PC-3 (cell line): ENCODE results near the gene IL16. TPM values are rescaled to one million over a fixed set of nuclear protein-coding genes. Genes with fewer than 3 reads are reported as not detected.

Source experiments
- ATAC-seq: fragments of 200-7000 bp; cut with Tn5 transposase; 2 replicates; pipeline ENCODE4 v1.9.1; 2020; ENCODE audit warnings: mild to moderate bottlenecking, moderate library complexity
- BruUV-seq: library from RNA; stranded (reverse); fragments of 400-500 nt; replicated peaks from 2 replicates; lab custom pipeline; 2021; lab: Mats Ljungman, UMichigan
- CTCF ChIA-PET: fragments of 300-600 bp; sonication (Branson Sonifier 250); formaldehyde crosslinking; loops from one replicate; lab custom pipeline; 2022; ENCODE audit warnings: antibody characterized with exemption; lab: Charles Lee
- POLR2A ChIA-PET: fragments of 300-600 bp; sonication (Branson Sonifier 250); formaldehyde crosslinking; loops from one replicate; lab custom pipeline; 2022; ENCODE audit warnings: antibody characterized with exemption; ENCODE audit not compliant: unreplicated experiment; lab: Charles Lee
- DNase-seq: peaks from one replicate; pipeline ENCODE4 v3.0.0-alpha.2; 2015
- H2AFZ ChIP-seq: fragments of 300-600 bp; sonication (generic); 2 replicates; pipeline ENCODE4 v1.6.0; 2016; ENCODE audit warnings: antibody characterized with exemption, low read length
- H3F3A ChIP-seq: fragments of 300-600 bp; sonication (generic); one replicate; pipeline ENCODE4 v1.6.0; 2017; ENCODE audit warnings: antibody characterized with exemption, low read length, control low read depth, mild to moderate bottlenecking; ENCODE audit not compliant: unreplicated experiment
- H3K27ac ChIP-seq: fragments of 300-600 bp; sonication (generic); 2 replicates; pipeline ENCODE4 v1.5.1; 2016; ENCODE audit warnings: mild to moderate bottlenecking, low read length
- H3K27me3 ChIP-seq: fragments of 300-600 bp; sonication (generic); 2 replicates; pipeline ENCODE4 v1.6.1; 2016; ENCODE audit warnings: low read length, mixed read lengths
- H3K36me3 ChIP-seq: fragments of 300-600 bp; sonication (generic); 2 replicates; pipeline ENCODE4 v1.6.1; 2016; ENCODE audit warnings: low read depth, mixed run types, low read length, mixed read lengths
- H3K4me1 ChIP-seq: fragments of 300-600 bp; sonication (generic); 2 replicates; pipeline ENCODE4 v1.5.1; 2016; ENCODE audit warnings: low read length; ENCODE audit not compliant: insufficient read depth
- H3K4me2 ChIP-seq: fragments of 300-600 bp; sonication (generic); 2 replicates; pipeline ENCODE4 v1.6.0; 2016; ENCODE audit warnings: low read length
- H3K4me3 ChIP-seq: fragments of 300-600 bp; sonication (generic); 2 replicates; pipeline ENCODE4 v1.5.1; 2016; ENCODE audit warnings: mild to moderate bottlenecking, low read length, mixed read lengths
- H3K79me2 ChIP-seq: fragments of 300-600 bp; sonication (generic); 2 replicates; pipeline ENCODE4 v1.6.1; 2017; ENCODE audit warnings: low read length, mixed read lengths
- H3K9ac ChIP-seq: fragments of 300-600 bp; sonication (generic); 2 replicates; pipeline ENCODE4 v1.6.0; 2016; ENCODE audit warnings: mild to moderate bottlenecking, low read length
- H3K9me2 ChIP-seq: fragments of 300-600 bp; sonication (generic); replicated peaks from 2 replicates; pipeline ENCODE4 v1.6.1; 2016; ENCODE audit warnings: mixed run types, low read length, mixed read lengths
- H3K9me3 ChIP-seq: fragments of 300-600 bp; sonication (generic); 2 replicates; pipeline ENCODE4 v1.6.1; 2016; ENCODE audit warnings: low read length, mixed read lengths
- H4K20me1 ChIP-seq: fragments of 300-600 bp; sonication (generic); 2 replicates; pipeline ENCODE4 v1.6.1; 2016; ENCODE audit warnings: low read length, mixed read lengths
- EZH2 ChIP-seq: fragments of 300-600 bp; sonication (generic); IDR thresholded peaks from one replicate; pipeline ENCODE4 v1.6.1; 2017; ENCODE audit warnings: antibody characterized with exemption, mild to moderate bottlenecking, low read length; ENCODE audit not compliant: unreplicated experiment
- EZH2phosphoT487 ChIP-seq: fragments of 300-600 bp; sonication (generic); IDR thresholded peaks from 2 replicates; pipeline ENCODE4 v1.6.1; 2018; ENCODE audit warnings: mild to moderate bottlenecking, antibody characterized with exemption, low read length, borderline replicate concordance
- intact Hi-C: fragments of 100-400 bp; cut with micrococcal nuclease; formaldehyde crosslinking; loops from 2 replicates; pipeline ENCODE4 v1.9.0; 2023
- total RNA-seq: library from RNA; depleted of rRNA; stranded (reverse); fragments of >200 nt; gene quantifications from 2 replicates; pipeline ENCODE4 v1.2.3, GENCODE V29; 2014
- TF ChIP-seq, protein P1 (sequence below): fragments of 300-600 bp; sonication (generic); conservative IDR thresholded peaks from 2 replicates; pipeline ENCODE4 v1.5.1; 2017; ENCODE audit warnings: antibody characterized with exemption, low read depth, mild to moderate bottlenecking, low read length

Gene IL16
- total RNA-seq, 1 experiment from 2014 or later: 0.04 TPM

DNA sequence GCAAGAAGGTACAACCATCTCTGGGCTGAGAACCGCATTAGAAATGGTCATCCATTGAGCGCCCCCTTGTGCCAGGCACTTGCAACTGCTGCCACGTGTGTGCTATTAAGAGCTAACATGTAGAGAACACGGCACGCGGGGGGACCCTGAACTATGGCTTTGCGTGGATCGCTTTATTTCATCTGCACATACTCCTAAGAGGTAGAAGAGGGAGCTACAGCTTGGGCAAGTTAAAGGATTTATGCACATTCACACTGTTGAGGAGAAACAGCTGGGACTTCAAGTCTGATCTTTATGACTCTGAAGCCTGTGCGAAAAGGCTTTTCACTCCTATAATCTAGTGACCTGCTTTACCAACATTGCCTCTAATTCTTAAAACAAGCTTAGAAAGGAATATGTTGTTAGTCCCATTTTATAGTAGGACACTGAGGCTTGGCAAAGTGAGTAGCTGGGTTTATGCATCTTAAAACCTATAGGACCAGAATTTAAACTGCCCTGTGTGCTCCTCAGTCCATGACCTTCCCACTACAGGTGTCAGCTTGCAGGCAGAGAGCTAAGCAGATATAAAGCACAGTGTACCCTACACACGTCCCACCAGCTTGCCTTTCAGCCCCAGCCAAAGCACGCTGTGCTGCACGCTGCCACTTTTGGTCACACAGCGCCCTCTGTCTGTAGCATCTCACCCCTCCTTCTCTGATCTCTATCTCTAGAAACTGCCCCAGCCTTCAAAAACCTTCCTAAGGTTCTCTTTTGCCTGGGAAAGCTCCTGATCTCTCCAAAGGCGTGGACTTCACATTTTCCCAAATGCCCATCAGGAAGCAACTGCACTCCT is 69.5 kb downstream of the IL16 start:
- 0 out of 2 replicates have a peak overlapping the region, but pooled peaks have one; percentile 16 for H3K9ac ChIP-seq
- intact Hi-C loops: loop anchor here (1.0 to 10.0 kb wide), 3 partner anchors 111 to 261 kb away; partner anchors contain the start of gene TLNRD1
- H3K36me3 ChIP-seq: no peaks in the 10 kb centered on the region
- peak; percentile 81 for DNase-seq
- no peaks in the 10 kb centered on the region for H3K9me3 ChIP-seq
- peaks cover 11% of the 10 kb centered on the region for H3K27me3 ChIP-seq
- no peaks in the 10 kb centered on the region for H3K79me2 ChIP-seq
- no peaks in the 10 kb centered on the region for H4K20me1 ChIP-seq
- H3K27ac ChIP-seq: no peak overlapping the region
- ChIA-PET CTCF (interaction anchor here (0.5 to 2.1 kb wide), 21 partner anchors 14 to 1028 kb away, joined by 3 to 40 read pairs (median 4); no protein-coding TSS in a partner anchor), POLR2A (no interaction called here)
- peak overlapping the region; percentile 78 for H3K4me2 ChIP-seq
- peaks cover 5% of the 10 kb centered on the region for H3K4me1 ChIP-seq
- H3F3A ChIP-seq: no peaks in the 10 kb centered on the region
- TF ChIP-seq EZH2phosphoT487 (no peak), EZH2 (no peak)
- TF ChIP-seq, protein P1, sequence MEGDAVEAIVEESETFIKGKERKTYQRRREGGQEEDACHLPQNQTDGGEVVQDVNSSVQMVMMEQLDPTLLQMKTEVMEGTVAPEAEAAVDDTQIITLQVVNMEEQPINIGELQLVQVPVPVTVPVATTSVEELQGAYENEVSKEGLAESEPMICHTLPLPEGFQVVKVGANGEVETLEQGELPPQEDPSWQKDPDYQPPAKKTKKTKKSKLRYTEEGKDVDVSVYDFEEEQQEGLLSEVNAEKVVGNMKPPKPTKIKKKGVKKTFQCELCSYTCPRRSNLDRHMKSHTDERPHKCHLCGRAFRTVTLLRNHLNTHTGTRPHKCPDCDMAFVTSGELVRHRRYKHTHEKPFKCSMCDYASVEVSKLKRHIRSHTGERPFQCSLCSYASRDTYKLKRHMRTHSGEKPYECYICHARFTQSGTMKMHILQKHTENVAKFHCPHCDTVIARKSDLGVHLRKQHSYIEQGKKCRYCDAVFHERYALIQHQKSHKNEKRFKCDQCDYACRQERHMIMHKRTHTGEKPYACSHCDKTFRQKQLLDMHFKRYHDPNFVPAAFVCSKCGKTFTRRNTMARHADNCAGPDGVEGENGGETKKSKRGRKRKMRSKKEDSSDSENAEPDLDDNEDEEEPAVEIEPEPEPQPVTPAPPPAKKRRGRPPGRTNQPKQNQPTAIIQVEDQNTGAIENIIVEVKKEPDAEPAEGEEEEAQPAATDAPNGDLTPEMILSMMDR: peak; percentile 74
- peak overlapping the region; percentile 91 for H2AFZ ChIP-seq
- ATAC-seq: peak; percentile 97
- no TSS peak for BruUV-seq
- H3K9me2 ChIP-seq: no peaks in the 10 kb centered on the region
- H3K4me3 ChIP-seq: peak overlapping the region; percentile 40; the same call in 1 of the 2 replicates

DNA sequence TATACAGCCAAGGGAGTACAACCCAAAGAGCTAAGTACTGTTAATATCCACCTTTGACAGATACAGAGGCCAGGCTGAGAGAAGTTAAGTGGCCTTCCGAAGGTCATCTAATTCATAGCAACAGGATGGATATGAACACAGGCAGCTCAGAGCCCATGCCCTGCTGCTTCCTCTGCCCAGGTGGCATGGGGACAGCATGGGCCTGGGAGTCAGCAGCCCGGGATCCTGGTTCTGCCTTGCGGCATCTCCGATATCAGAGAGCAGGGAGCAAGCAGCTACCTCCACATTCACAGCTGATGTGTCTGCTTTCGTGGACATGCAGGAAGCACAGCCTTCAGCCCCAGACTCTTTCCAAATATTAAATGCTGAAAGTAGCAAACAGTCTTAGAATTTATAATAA is 71.7 kb downstream of the IL16 start:
- DNase-seq (no peak), ATAC-seq (no peak)
- Histone ChIP-seq H3K9ac (no peak overlapping the region), H3K9me3 (no peaks in the 10 kb centered on the region), H3K27me3 (peaks cover 9% of the 10 kb centered on the region; the same call in 1 of the 2 replicates), H3K4me3 (no peak overlapping the region), H4K20me1 (no peaks in the 10 kb centered on the region), H3K4me2 (no peak overlapping the region), H3K27ac (no peak overlapping the region), H3K79me2 (no peaks in the 10 kb centered on the region), H2AFZ (no peak overlapping the region), H3K36me3 (no peaks in the 10 kb centered on the region), H3K4me1 (peaks cover 5% of the 10 kb centered on the region), H3K9me2 (no peaks in the 10 kb centered on the region), H3F3A (no peaks in the 10 kb centered on the region)
- CTCF ChIA-PET: interaction anchor here (0.6 kb wide), 1 partner anchor 42 kb away, joined by 3 read pairs; no protein-coding TSS in a partner anchor
- TF ChIP-seq EZH2: no peak
- TF ChIP-seq, protein P1: no peak
- no peak for TF ChIP-seq EZH2phosphoT487
- intact Hi-C loops: loop anchor here (10.0 kb wide), 1 partner anchor 264 kb away; the partner anchor contains the start of gene TLNRD1
- POLR2A ChIA-PET: no interaction called here
- BruUV-seq: no TSS peak
